K562 (cell line): ENCODE results near the gene CDC42BPB. TPM values are rescaled to one million over a fixed set of nuclear protein-coding genes. Genes with fewer than 3 reads are reported as not detected.

ENCODE experiments used
- MXD1 ChIP-seq: fragments of 250-450 bp; sonication (Bioruptor Pico); IDR thresholded peaks from 2 replicates; pipeline ENCODE4 v1.8.0; 2021; ENCODE audit warnings: borderline replicate concordance, mild to moderate bottlenecking, moderate library complexity; ENCODE audit not compliant: poor library complexity, severe bottlenecking
- ZNF318 ChIP-seq, 2 experiments: fragments of 450-650 bp; IDR thresholded peaks; 2 replicates each; pipeline ENCODE4 v1.6.1; 2016; ENCODE audit warnings: mild to moderate bottlenecking in 2 of 2, borderline replicate concordance in 1 of 2, low read depth in 1 of 2, moderate library complexity in 1 of 2
- polyA plus RNA-seq, 8 experiments: library from polyadenylated mRNA; depleted of rRNA in 4 of 8; stranded (reverse) in 5 of 8; unstranded in 3 of 8; fragments of >200 nt; fragmentation: Nextera tagmentation in 2 of 8; fragmentation: Illumina TruSeq in 1 of 8; extraction: Ambion mirVana in 2 of 8; extraction: Trizol in 1 of 8; gene quantifications; 2 replicates each; pipeline versions ENCODE4 v1.2.1 to v1.2.3, GENCODE V29; 2011 to 2014; ENCODE audit warnings: inconsistent platforms in 1 of 8, missing spikeins in 1 of 8
- total RNA-seq, 7 experiments: library from RNA; depleted of rRNA in 6 of 7; stranded (reverse); fragments of >200 nt in 6 of 7; fragmentation: Illumina TruSeq in 2 of 7; extraction: Trizol in 2 of 7; gene quantifications; 2 replicates each; pipeline versions ENCODE4 v1.2.1 to v1.2.3, GENCODE V29; 2011 to 2021; ENCODE audit warnings: low replicate concordance in 1 of 7

CDC42BPB gene
- total and polyA plus RNA-seq, 9 of the 15 experiments (the other 6 are each of a cell fraction or from before 2014, with no cell fraction given): 0.07 to 24.3 (median 12.6) TPM

- TF ChIP-seq ZNF318 (IDR thresholded peaks at IDR 0.05; ENCODE audit: borderline replicate concordance in 1 of 2, low read depth in 1 of 2) (no peak), MXD1 (CRISPR knock-in tag) (no peak)
These were observed 47.8 kb downstream of the CDC42BPB start (continued) for GRCh38 chr14:103009559-103009958.
